Measurements from ENCODE around the gene ERCC2.
"Not testable (repeated sequence)": the region's sequence is repeated elsewhere in the genome, so short reads cannot be mapped to it uniquely, and the experiment has no call there.

Gene ERCC2

GRCh38 chr19:45354241-45354842 lies 16.0 kb downstream of the ERCC2 start:
- DNase-seq (ENCODE audit: low spot score), result no peak

- DNase-seq (ENCODE audit: low spot score), result no peak
Observed at GRCh38 chr19:45352914-45353796, 17.2 kb downstream of the ERCC2 start.

- DNase-seq (ENCODE audit: low spot score), result no peak
Observed at GRCh38 chr19:45352471-45352870, 17.9 kb downstream of the ERCC2 start.

GRCh38 chr19:45352062-45352461 lies 18.3 kb downstream of the ERCC2 start:
- no peak for DNase-seq (ENCODE audit: low spot score)

GRCh38 chr19:45351401-45351952 lies 18.9 kb downstream of the ERCC2 start:
- DNase-seq (ENCODE audit: low spot score), result no peak

GRCh38 chr19:45350477-45351058 lies 19.8 kb downstream of the ERCC2 start:
- no peak for DNase-seq (ENCODE audit: low spot score)

GRCh38 chr19:45349430-45349941 lies 20.9 kb downstream of the ERCC2 start:
- no peak for DNase-seq (ENCODE audit: low spot score)

- DNase-seq (ENCODE audit: low spot score), result no peak
Observed at GRCh38 chr19:45349126-45349415, 21.3 kb downstream of the ERCC2 start.

GRCh38 chr19:45348367-45349125 lies 21.8 kb downstream of the ERCC2 start:
- no peak for DNase-seq (ENCODE audit: low spot score)

GRCh38 chr19:45347570-45348366 lies 22.6 kb downstream of the ERCC2 start:
- DNase-seq (ENCODE audit: low spot score), result no peak

GRCh38 chr19:45346449-45346848 lies 23.9 kb downstream of the ERCC2 start:
- DNase-seq (ENCODE audit: low spot score), result no peak

GRCh38 chr19:45345506-45345860 lies 24.9 kb downstream of the ERCC2 start:
- DNase-seq (ENCODE audit: low spot score), result no peak

GRCh38 chr19:45344621-45345505 lies 25.5 kb downstream of the ERCC2 start:
- DNase-seq (ENCODE audit: low spot score), result no peak

- no peak for DNase-seq (ENCODE audit: low spot score)
Observed at GRCh38 chr19:45342911-45343310, 27.5 kb downstream of the ERCC2 start.

- DNase-seq (ENCODE audit: low spot score), result no peak
Observed at GRCh38 chr19:45340899-45341453, 29.4 kb downstream of the ERCC2 start.

GRCh38 chr19:45340232-45340898 lies 30.0 kb downstream of the ERCC2 start, which contains the start of gene KLC3:
KLC3 (plus strand) TSS chr19:45340750; CDS start chr19:45345542, 4,792 bp downstream.
- DNase-seq (ENCODE audit: low spot score), result no peak

- no peak for DNase-seq (ENCODE audit: low spot score)
Observed at GRCh38 chr19:45339629-45340028, 30.7 kb downstream of the ERCC2 start.

- no peak for DNase-seq (ENCODE audit: low spot score)
Observed at GRCh38 chr19:45336696-45337251, 33.6 kb downstream of the ERCC2 start.

GRCh38 chr19:45334881-45335280 lies 35.5 kb downstream of the ERCC2 start:
- DNase-seq (ENCODE audit: low spot score), result not testable (repeated sequence)

Measured in AG08396 (cell line).